ENCODE data around the gene DCC.

GRCh38 chr18:53544917-53545316 lies 1204.9 kb downstream of the DCC start:
- TF ChIP-seq CTCF (IDR thresholded peaks at IDR 0.05) (no peak), POLR2AphosphoS5 (IDR thresholded peaks at IDR 0.05) (no peak), EP300 (IDR thresholded peaks at IDR 0.05) (no peak)

Measured in upper lobe of left lung (tissue), 4 donors.